ENCODE results near the gene ATP6V0E1.

DNA sequence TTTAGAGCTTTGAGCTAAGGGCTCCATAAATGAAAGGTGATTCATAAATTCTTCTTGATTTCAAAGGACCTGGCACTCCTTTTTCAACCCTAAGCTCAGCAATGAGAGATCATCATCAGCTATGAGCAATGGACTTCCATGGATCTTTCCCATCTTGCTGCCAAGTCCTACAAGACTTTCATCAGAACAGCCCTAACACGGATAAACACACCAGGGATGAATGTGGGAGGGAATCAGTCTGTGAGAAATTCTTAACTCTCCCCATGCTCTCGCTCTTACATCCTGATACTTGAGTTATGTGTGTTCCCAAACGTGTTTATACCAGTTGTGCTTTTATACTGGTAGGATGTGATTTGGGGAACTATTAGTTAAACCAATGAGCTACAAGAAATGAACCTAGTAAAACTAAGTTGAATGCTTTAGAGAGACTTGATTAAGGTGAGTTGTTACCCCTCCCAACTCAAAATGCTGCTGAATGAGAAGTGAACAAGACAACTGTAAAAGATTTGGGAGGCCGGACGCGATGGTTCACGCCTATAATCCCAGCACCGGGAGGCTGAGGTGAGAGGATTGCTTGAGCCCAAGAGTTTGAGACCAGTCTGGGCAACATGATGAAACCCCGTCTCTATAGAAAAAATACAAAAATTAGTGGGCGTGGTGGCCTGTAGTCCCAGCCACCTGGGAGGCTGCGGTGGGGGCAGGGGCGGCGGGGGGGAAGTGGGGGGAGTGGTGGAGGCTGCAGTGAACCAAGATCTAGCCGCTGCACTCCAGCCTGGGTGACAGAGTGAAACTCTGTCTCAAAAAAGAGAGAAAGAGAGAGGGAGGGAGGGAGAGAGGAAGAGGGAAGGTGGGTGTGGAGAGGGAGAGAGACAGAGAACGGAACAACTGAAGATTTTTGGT is 29.5 kb upstream of the ATP6V0E1 start:
- TF ChIP-seq, protein P1, sequence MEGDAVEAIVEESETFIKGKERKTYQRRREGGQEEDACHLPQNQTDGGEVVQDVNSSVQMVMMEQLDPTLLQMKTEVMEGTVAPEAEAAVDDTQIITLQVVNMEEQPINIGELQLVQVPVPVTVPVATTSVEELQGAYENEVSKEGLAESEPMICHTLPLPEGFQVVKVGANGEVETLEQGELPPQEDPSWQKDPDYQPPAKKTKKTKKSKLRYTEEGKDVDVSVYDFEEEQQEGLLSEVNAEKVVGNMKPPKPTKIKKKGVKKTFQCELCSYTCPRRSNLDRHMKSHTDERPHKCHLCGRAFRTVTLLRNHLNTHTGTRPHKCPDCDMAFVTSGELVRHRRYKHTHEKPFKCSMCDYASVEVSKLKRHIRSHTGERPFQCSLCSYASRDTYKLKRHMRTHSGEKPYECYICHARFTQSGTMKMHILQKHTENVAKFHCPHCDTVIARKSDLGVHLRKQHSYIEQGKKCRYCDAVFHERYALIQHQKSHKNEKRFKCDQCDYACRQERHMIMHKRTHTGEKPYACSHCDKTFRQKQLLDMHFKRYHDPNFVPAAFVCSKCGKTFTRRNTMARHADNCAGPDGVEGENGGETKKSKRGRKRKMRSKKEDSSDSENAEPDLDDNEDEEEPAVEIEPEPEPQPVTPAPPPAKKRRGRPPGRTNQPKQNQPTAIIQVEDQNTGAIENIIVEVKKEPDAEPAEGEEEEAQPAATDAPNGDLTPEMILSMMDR (IDR thresholded peaks at IDR 0.05; ENCODE audit: poor library complexity, severe bottlenecking), result no peak
- no peak for TF ChIP-seq MXI1 (conservative IDR thresholded peaks at IDR 0.05; ENCODE audit: poor library complexity, severe bottlenecking)
- TF ChIP-seq, protein P2, sequence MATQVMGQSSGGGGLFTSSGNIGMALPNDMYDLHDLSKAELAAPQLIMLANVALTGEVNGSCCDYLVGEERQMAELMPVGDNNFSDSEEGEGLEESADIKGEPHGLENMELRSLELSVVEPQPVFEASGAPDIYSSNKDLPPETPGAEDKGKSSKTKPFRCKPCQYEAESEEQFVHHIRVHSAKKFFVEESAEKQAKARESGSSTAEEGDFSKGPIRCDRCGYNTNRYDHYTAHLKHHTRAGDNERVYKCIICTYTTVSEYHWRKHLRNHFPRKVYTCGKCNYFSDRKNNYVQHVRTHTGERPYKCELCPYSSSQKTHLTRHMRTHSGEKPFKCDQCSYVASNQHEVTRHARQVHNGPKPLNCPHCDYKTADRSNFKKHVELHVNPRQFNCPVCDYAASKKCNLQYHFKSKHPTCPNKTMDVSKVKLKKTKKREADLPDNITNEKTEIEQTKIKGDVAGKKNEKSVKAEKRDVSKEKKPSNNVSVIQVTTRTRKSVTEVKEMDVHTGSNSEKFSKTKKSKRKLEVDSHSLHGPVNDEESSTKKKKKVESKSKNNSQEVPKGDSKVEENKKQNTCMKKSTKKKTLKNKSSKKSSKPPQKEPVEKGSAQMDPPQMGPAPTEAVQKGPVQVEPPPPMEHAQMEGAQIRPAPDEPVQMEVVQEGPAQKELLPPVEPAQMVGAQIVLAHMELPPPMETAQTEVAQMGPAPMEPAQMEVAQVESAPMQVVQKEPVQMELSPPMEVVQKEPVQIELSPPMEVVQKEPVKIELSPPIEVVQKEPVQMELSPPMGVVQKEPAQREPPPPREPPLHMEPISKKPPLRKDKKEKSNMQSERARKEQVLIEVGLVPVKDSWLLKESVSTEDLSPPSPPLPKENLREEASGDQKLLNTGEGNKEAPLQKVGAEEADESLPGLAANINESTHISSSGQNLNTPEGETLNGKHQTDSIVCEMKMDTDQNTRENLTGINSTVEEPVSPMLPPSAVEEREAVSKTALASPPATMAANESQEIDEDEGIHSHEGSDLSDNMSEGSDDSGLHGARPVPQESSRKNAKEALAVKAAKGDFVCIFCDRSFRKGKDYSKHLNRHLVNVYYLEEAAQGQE (IDR thresholded peaks at IDR 0.05; ENCODE audit: borderline replicate concordance), result no peak
- no peak for TF ChIP-seq RAD21 (conservative IDR thresholded peaks at IDR 0.05)
- no peak for TF ChIP-seq TAF1 (IDR thresholded peaks at IDR 0.05; ENCODE audit: low read depth)
- TF ChIP-seq EZH2 (IDR thresholded peaks at IDR 0.05; ENCODE audit: borderline replicate concordance, insufficient read depth, low read length, poor library complexity, severe bottlenecking), result no peak
- TF ChIP-seq SMC3 (conservative IDR thresholded peaks at IDR 0.05; ENCODE audit: poor library complexity), result no peak
